Measurements from ENCODE around the gene MINDY1.

Gene MINDY1

DNA sequence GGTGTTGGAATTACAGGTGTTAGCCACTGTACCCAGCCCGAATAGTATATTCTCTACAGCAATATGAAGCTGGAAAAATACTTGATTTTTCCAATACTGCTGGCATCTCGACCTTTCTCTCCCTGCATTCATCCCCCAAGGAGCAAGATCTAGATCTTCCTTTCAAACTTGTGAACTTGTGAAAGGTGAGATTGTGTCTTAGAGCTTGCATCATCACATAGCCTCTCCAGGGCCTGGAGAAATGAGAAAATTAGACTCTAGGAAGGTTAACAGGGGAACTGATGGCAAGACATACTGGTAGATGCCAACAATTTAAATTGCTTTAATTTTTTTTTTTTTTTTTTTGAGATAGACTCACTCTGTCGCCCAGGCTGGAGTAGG is 3.6 kb upstream of the MINDY1 start:
- no peak for DNase-seq

DNA sequence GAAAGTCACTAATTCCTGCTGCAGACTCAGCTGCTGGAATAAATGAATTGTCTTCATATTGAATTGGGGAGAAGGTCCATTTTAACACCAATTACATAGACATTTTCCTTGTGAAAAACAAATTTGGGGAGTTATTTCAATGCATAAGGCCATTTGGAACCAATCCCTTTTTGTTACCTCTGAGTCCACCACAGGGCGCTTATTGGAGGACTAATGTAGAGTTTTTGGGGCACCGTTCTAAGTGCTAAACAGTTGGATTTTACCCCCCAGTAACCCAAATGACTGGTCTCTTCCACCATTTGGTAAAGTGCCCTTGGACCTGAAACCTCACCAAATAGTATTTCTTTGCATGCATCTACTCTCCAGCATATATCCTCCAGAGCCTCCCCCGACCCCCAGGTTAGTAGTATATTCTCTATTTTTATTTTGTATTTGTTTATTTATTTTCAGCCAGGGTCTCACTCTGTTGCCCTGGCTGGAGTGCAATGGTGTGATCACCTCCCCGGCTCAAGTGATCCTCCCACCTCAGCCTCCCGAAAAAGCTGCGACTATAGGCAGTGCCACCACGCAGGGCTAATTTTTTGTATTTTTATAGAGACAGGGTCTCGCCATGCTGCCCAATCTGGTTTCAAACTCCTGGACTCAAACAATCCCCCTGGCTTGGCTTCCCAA is 3.1 kb upstream of the MINDY1 start:
- DNase-seq, result no peak

DNA sequence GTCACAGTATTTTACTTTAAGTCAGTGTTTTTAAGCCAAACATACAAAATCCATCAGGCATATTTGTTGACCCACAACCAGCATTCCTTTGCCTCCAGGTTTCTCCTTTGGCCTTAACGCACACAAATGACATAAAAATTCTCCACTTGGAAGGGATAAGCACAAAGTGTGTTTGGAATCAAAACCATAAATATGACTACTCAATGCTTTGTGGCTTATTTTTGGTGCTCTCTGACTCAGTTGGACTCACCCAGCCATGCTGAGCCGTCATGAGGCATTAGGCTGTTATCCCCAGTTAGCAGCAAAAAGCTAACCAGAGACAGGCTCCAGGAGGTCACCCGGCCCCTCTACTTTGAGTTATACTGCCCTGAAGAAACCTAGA is 2.5 kb upstream of the MINDY1 start:
- no peak for DNase-seq

DNA sequence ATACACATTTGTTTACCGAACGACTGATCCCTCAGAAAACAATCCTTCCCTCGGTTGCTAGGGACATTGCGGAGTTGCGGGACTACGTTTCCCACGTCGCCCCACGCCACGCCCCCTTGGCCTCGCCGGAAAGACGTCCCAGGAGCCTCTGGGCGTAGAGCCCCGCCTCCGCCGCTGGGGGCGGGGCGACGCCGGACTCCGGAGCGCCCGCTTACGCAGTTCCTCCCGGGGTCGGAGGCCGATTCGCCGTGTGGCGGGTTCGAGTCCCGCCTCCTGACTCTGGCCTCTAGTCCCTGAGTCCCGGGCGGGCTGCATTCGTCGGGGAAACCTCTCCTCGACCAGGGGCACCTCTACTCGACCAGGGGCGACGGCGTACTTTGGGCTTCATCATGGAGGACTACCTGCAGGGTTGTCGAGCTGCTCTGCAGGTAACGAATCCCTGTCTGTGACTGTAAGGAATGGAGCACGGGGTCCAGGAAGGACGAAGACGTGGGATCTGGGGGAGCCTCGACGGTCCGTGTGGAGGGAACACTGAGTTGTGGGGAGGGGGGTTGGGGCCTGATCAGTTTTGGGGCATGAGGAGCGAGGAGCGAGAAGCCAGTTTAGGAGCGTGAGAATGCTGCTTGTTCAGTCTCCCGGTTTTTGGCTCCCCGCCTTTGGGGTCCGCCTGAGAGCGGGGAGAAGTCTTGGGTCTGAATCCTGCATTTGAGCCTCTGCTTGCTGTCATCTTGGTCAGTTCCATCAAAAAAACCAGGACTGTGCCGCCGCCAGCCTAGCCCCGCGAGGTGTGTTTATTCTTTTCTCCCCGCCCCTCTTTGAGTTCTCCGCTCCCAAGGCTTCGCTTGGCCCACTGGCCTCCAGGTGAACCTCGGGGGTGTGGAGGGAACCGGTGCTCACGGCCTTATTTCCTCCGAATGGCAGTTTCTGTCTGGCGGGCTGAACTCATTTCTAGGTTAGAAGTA is 1.8 kb upstream of the MINDY1 start, which contains the start of gene PRUNE1:
Gene PRUNE1, plus strand, starts transcription at position 206 of the 962 bp plus-strand sequence. Its CDS starts 184 bp downstream, at position 390.
- peak; percentile 97 for DNase-seq

DNA sequence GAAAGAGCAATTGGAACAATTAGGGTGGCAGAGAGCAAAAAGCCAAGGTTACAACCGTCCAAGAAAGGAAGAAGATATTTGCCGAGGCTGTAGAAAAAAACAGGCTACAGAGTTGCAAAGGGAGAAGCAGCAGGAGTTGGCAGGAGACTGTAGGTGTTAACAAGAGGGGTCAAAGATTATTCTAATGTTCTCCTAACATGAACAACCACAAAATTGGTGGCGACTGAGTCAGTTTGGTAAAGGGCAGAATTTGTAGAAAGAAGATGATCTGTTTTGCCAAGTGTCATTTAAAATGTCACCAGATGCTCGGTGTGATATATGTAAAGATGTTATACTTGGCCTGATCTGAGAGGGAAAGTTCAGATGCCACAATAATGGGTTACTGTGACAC is 1.1 kb upstream of the MINDY1 start:
- no peak for DNase-seq

DNA sequence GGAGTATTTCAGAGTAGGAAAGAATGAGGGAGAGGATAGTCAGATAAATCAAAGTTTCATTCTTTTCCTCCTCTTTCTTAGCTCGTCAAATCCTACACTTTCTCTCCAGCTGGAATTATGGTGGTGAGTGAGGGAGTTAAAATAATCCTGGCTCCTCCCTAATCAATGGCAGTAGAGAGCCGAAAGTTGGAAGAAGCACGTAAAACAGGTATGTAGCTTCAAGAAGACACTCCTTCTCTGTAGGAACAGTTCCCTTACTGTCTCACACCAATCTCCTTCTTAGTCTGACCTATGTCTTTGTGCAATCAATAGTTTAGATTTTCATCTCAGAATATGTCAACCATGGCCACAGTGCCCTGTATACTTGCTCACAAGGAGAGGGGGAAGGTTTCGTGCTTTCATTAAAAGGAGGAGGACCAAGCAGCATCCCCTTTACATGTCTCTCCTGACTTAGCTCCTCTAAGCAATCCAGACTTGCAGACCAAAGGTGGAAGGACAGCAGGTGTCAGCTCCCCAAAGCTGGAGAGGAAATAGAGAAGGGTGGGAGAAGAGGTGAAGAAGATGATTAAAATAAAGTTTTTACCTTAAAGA is 878 bp downstream of the MINDY1 start:
- no peak for DNase-seq

DNA sequence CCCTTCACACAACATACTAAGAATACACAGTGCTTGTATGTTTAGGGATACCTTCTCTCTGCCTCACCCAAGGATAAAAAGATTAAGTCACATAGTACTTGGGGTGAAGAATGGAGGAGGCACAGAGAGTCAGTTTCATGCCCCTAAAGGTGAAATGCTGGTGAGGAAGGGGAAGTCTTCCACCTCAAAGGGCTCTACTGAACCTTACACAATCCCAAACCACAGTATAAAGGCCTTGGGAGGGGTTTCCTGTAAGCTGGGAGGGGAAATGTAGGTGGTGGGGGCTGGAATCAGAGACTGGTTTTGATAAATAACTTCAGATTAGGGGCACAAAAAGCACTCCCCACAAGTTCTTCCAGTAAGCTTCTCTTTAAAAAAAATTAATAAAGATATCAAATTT is 3.5 kb downstream of the MINDY1 start:
- DNase-seq, result no peak

DNA sequence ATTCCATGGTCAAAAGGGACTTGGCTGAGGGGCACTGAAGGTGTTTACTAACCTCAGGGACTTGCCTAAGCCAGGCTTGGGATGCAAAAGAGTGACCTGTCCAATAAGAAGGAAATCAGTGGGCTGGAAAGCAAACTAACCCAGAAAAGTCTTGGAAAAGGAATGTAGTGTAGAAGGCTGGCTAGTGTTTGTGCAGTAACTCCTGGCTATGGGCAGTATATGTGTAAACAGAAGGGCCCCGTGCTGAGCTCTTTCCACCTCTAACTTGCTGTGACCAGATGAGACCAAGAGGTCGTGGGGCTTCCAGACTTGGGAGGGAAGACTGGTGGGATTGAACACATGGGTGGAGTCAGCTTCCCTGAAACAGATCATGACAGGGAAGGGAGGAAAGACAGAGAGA is 4.1 kb downstream of the MINDY1 start:
- no peak for DNase-seq

DNA sequence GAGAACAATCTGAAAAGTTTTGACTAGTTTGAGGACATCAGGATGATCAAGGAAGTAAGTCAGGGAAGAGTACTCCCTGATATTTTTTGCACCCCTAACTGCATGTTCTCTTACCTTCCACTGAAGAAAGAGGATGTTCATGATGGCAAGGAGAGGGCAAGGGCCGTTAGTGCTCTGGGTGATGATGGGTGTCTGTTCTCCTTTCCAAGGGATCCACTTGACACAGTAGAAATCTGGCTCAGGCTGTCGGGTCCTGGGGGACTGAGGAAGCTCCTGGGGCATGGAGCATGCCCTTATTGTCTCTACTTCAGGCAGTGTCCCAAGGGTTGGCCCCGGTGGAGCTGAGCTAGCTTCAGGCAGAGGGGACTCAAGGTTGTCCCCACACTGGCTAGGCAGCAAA is 4.7 kb downstream of the MINDY1 start:
- DNase-seq, result no peak

DNA sequence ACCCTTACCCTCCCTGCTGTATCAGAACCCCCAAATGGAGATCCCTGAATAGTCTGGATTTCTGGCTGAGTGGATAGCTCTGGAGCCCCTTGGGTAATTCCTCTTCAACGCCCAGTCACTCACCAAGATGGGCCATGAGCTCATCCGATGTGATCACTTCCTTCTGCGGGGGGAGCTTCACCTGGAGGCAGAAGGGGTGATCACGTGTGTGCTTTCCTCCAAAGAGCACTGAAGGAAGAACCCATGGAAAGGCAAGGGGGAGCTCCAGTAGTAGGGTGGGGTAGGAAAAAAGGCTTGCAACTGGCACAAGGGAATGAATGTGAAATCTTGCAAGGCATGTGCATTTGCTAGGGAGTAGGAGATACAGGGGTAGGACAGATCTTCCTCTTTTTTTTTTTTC is 5.1 kb downstream of the MINDY1 start:
- no peak for DNase-seq

DNA sequence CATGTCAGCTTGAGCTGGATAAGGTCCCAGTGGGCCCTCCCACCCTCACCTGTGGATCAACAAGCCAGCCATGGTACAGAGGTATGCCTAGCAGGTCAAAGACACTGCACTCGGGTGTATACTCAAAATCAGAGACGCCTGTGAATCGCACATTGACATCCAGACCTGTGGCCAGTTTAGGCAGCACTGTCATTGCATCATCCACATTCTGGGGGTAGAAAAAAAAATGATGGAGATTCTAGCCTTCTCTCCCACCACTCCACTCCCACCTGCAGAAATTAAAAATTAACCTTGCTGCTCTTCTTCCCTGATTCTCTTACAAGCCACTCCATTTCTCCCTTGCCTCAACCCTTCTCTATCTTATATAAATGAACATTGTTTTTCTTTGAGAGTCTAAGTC is 6.3 kb downstream of the MINDY1 start:
- no peak for DNase-seq

DNA sequence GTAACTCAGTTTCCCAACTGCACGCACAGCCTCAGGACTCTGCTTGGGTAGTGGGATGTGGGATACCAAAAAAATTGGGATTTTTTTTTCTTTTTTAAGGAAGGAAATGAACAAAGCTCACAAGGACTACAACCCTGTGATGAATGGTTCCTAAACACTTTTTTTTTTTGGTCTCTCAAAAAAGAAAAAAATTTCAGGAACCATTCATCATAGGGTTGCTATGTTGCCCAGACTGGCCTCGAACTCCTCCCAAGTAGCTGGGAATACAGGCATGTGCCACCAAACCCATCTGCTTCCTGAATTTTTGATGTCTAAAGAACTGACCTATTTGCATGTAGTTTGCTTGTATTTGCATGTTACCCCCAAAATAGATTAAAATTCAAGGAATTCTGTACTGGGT is 6.8 kb downstream of the MINDY1 start:
- no peak for DNase-seq

DNA sequence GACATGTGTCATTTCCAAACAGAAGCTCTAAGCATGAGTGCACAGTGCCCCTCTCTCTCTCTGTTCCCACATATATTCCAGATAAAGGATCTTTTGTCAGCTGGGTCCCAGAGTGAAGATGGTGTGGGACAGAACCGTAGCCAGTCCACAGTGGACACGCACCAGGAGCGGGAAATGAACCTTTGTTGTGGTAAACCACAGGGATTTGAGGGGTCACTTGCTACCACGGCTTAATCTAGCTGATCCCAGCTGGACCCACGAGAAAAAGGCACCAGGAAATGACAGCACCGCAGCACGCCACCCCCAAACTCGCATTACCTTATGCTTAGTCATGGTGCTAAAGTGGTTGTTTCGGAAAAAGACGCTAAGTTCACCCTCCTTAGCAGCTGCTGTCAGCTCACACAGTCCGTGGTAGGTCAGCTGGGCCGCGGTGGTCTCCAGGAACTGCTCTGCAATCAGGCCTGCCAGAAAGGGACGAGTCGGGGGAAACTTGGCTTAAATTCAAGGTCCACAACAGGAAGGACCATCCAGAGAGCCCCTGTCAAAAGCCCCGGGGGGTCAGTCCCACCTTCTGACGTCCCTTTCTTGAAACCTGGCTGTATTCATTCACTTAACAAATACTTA is 7.5 kb downstream of the MINDY1 start:
- DNase-seq, result no peak

DNA sequence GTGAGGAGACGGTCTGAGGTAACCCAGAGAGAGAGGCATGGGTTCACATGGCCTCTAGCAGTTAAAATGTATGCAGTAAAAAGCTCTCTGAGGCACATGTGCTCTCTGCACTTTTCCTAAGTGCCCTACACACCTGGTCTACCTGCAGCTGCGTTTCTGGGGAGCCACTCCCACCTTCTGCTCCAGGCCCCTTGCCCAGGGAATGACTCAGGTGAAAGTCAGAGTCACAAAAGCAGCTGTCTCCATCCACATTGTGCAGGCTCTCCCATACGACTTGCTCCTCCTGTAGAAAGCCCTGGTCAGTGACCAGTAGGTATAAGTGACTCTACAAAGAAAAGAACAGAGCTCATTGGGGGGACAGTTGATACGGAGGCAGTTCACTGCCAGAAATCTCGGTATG is 8.8 kb downstream of the MINDY1 start:
- DNase-seq, result no peak

DNA sequence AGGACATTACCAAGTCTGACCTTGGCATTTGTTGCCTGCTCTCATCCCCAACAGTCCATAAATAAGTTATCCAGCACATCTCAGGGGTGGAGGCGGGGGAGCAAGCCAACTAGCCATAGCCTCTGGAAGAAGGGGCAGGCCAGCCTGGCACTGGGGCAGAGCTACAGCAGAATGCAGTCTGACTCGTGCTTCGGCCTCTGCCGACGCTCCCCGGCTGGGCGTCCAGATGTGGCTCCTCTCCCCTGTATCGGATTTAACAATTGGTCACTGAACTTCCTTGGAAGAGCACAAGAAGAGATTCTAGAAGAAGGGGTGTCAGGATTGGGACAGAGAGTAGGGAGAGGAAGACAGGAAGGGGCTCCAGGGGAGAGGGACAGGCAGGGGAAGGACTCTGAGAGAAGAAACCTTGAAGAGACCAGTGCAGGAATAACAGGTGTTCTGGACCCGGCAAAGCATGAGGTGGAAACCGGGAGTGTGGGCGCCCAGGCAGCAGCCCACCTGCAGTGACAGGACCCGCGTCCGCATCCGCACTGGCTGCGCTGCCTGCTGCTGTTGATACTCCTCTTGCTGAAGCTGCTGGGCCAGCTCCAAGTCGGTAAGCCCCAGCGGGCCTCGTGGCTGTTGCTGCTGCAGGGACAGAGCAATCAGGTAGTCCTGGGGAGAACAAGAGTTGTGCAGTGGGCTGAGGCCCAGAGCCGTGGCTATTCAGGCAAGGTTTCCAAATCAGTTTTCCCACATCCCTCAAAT is 9.4 kb downstream of the MINDY1 start:
- no peak for DNase-seq

DNA sequence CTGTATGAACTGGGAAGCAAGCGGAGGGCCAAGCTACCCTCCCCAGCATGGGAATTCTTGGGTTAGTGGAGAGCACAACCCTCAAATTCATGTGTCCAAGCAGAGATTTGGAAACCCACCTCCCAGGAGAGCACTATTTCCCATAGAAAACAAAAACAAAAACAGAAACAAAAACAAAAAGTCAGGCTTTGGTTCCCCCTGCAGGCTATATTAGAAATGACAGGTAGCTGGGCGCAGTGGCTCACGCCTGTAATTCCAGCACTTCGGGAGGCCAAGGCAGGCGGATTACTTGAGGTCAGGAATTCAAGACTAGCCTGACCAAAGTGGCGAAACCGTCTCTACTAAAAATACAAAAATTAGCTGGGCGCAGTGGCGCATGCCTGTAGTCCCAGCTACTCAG is 10.8 kb downstream of the MINDY1 start:
- no peak for DNase-seq

DNA sequence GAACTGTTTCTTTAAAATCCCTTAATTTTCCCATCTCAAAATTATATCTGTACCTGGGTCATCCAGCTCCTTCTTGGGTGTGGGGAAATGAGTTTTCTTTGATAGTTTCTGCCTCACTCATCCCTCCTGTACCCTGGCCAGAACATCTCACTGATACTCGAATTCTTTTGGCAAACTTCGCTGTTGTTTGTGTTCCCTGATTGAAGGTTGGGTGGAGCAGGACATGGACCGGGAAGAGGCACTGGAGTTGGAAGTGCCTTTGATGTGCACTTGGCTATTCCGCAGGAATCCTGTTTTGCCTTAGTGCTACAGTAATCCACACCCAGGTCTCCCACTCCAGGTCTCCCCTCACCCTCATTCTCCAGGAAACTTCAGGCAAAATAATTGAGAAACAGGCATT is 11.2 kb downstream of the MINDY1 start:
- no peak for DNase-seq

DNA sequence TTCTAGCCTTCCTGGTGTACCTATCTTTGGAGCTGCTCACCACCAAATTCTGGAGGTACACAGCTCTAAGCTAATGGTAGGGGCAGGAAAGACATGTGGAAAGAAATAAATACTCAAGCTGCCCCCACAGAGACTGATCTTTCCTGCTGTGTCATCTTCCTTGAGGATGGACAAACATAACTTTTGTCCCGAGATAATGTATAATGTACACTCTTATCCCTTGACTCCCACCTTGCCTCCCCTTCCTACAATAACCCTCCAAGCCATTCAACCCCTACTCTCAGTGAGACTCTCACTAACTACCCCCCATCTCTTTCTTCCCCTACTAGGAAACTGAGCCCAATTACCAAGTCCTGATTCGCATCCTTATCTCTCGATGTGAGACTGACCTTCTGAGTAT is 12.5 kb downstream of the MINDY1 start:
- DNase-seq, result no peak

DNA sequence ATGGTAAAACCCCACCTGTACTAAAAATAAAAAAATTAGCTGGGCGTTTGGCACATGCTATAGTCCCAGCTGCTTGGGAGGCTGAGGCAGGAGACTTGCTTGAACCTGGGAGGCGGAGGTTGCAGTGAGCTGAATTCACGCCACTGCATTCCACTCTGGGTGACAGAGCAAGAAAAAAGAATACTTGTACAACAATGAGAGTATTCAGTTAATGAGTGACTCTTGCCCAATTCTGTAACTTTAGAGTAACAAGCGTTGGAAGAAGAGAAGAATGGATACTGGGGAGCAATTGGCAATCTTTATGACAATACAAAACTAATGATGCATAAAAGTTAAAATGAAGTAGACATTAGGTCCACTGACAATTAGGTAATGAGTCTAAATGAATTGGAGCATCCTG is 14.1 kb downstream of the MINDY1 start:
- no peak for DNase-seq

DNA sequence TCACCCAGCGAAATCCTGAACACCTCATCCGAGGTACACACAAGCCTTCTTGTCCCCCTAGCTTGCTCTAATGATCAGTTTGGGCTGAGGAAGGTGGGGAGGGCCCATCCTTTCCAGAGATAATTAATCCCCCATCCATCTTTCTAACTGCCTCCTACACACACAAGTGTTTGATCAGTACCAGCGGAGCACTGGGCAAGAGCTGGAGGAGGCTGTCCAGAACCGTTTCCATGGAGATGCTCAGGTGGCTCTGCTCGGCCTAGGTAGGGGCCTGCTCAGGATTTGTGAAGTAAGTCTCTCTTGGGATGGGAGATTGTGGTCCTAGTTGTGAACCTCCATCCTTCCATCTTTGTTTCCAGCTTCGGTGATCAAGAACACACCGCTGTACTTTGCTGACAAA is 18.8 kb downstream of the MINDY1 start:
- DNase-seq, result no peak

DNA sequence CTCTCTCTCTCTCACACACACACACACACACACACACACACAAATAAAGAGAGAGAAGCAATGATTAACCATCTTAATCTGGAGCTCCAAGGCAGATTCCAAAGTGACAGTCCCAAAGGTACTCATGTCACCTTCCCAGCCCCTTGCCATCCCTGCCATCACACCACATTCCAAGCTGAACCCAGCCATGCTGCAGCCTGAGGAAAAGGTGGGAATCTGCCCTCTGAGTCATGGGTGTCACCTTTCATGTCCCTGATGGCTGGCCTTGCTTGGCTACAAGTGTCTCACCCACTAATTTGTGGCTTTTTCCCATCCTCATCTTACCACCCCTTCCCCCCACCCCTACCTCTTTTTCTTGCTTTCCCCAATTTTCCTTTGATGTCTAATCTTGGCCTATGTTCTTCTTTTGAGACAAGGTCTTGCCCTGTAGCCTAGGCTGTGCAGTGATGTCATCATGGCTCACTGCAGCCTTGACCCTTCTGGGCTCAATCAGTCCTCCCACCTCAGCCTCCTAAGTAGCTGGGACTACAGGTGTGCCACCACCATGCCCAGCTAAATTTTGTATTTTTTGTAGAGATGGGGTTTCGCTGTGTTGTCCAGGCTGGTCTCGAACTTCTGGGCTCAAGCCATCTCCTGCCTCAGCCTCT is 21.4 kb downstream of the MINDY1 start:
- DNase-seq, result no peak
